ENCODE data around the gene SH3BP2. TPM values are rescaled to one million over a fixed set of nuclear protein-coding genes. Genes with fewer than 3 reads are reported as not detected.

The SH3BP2 gene
- total and polyA plus RNA-seq, 10 of the 15 experiments (the other 5 are each of a cell fraction or from before 2014, with no cell fraction given), result 1.1 to 61.8 (median 23.9) TPM

GRCh38 chr4:2817137-2817536 is 24.3 kb downstream of the SH3BP2 start (continued):
- TF ChIP-seq EZH2 (IDR thresholded peaks at IDR 0.05; ENCODE audit: borderline replicate concordance, control insufficient read depth, low read depth, low read length) (no peak), MEF2A (IDR thresholded peaks at IDR 0.05; ENCODE audit: insufficient read depth, low read depth, low read length) (no peak), CUX1 (IDR thresholded peaks at IDR 0.05; ENCODE audit: insufficient replicate concordance, low read depth, low read length) (no peak), IKZF1 (conservative IDR thresholded peaks at IDR 0.05) (no peak), TAF1 (IDR thresholded peaks at IDR 0.05; ENCODE audit: borderline replicate concordance, low read depth, low read length) (no peak), POU2F2 (IDR thresholded peaks at IDR 0.05; ENCODE audit: borderline replicate concordance, low read depth, low read length) (no peak)
